NK-92 (cell line): Measurements from ENCODE around the gene RASGEF1C.

Experiments
- DNase-seq: peaks from one replicate; lab custom pipeline; 2025; ENCODE audit not compliant: unreplicated experiment; lab: John Stamatoyannopoulos, UW

Gene RASGEF1C

DNA sequence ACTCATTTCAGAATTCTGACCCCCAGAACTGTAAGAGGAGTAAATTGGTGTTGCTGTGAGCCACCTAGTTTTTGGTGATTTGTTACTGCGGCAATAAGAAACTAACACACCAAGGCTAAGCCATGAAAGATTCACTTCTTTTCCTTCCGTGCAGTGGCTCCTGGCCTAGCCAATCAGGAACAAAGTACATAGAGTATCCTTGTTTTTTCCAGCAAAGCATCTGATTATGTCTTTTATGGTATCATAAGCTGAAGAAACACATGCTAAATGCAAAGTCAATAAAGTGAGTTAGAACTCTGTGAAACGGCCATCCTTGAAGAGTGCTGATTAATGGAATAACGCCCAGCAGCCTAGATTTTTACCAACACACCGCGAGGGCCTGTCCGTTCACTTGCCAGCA, 148.8 kb downstream of the RASGEF1C start:
- no peak for DNase-seq

- no peak for DNase-seq
Observed at GRCh38 chr5:180059326-180059725, 149.7 kb downstream of the RASGEF1C start.

DNA sequence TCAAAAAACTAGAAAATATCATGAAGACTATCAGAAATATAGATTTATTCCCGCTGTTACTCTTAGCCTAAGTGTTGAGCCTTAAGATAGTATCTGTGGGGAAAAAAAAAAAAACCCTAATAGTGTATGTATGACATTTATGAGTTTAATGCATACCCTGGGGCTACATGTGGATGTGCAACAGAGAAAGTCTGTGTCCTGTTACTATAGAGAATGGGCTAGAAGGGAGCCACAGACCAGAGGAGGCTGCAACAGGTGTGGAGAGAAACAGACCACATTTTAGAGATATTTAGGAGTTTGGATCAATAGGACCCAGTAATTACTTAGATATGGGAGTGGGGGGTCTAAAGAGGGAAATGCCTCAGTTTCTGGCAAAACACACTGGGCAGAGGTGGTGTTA, 152.9 kb downstream of the RASGEF1C start:
- DNase-seq: no peak

DNA sequence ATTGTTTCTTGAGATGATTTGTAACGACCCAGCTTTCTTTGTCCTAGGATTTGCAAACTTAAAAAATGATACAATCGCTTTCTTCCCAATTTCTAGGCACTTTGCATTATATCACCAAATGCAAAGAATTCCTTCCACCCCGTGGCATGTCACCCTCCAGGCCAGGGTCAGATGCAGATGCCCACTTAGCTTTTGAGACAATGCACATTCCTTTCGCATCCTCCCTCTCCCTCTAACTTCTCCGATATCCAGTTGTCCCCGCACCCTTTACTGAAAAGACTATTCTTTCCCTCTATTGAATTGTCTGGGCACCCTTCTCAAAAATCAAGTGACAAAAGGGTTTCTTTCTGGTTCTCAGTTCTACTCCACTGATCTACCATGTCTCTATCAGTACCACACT, 154.8 kb downstream of the RASGEF1C start:
- DNase-seq: no peak

- no peak for DNase-seq
Observed at GRCh38 chr5:180053061-180053602, 155.9 kb downstream of the RASGEF1C start.

DNA sequence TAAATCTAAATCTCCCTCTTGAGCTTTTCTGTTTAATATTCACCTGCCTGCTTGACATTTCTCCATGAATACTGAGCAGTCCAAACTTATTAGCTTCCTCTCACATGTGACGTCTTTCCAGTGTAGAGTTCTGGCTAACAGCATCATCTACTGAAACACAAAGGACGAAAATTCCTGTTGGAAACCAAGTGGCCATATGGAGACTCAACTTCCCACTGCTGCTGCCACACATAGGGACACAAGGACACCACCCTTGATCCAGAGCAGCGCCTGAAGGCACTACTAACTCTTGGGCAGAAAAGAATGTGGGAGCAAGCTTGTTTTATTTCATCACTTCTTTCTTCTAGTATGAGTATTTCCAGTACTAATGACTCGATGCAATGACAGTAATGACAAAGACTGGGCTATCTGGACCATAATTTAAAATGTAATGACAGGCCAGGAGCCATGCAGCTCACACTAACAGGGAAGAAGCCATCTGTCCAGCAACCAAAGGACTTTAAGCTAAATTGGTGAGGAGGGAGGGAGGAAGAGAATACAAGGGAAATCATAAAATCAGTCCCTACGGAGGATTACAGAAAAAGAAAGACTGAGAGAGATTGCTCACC, 156.7 kb downstream of the RASGEF1C start:
- no peak for DNase-seq
